NK-92 (cell line): ENCODE measurements around the gene PCNX4.

ENCODE experiments used
- DNase-seq: peaks from one replicate; lab custom pipeline; 2025; ENCODE audit not compliant: unreplicated experiment; lab: John Stamatoyannopoulos, UW

PCNX4 gene

GRCh38 chr14:60101786-60102185 is 10.1 kb downstream of the PCNX4 start:
- DNase-seq: no peak

DNA sequence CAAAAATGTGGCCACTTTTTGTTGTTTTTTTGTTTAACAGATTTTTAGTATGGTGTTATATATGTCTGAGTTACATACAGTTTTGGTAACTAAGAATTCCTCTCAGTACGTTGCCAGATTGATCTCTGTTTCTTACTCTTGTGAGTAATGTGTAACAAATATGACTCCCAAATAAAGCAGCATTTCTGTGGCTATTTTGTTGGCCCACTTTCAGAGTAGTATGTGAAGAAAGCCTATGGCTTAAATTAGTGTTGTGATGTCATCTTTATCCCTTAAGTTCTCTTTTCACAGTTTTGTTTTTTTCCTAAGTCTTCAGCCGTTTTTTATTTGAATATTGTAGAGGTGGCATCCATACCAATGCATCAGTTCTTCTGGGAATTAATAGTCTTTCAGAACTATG is 10.7 kb downstream of the PCNX4 start:
- DNase-seq: no peak

DNA sequence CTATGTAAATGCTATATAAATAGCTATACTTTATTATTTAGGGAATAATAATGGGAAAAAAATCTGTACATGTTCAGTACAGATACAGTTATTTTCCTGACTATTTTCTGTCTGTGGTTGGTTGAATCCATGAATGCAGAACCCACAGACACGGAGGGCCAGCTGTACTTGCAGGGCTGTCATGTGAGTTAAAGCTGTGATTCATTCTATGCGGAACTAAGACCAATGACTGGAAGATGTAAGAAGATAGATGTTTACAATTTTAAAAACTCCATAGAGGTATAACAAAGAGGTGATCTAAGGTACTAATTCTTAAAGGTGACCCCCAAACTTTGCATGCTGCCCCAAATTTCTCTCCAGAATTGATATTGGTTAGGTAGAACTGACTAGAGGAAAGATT is 14.6 kb downstream of the PCNX4 start:
- DNase-seq: no peak

- DNase-seq: no peak
These were observed 15.8 kb downstream of the PCNX4 start for GRCh38 chr14:60107477-60107876.

DNA sequence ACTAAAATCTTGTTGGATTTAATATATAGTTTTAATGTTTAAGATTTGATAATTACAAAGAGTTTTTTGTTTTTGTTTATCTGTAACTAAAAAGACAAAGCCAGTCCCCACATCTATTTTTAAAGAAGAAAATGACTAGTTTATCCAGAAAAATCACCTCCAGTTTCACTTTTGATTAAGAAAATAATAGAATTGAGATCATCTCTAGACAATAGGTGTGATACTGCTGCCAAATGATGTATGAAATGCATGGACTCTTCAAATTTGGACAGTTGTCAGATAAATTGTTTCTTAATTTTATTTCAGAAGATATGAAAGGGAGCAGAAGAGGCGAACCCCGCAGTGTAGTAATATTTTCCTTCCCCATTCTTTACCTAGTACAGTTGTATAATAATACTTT is 20.0 kb downstream of the PCNX4 start:
- DNase-seq: no peak

- DNase-seq: no peak
These were observed 23.2 kb downstream of the PCNX4 start for GRCh38 chr14:60114881-60115280.

DNA sequence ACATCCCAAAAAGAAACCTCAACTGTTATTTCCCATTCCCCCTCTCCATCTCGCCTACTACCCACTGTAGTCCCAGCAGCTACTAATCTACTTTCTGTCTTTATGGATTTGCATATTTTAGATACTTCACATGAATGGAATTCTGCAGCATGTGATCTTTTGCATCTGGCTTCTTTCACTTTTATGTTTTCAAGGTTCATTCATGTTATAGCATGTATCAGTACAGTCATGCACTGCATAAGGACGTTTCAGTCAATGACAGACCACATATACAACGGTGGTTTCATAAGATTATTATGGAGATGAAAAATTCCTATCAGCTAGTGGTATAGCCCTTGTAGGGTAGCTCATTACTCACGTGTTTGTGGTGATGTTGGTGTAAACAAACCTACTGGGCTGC is 24.5 kb downstream of the PCNX4 start:
- no peak for DNase-seq

DNA sequence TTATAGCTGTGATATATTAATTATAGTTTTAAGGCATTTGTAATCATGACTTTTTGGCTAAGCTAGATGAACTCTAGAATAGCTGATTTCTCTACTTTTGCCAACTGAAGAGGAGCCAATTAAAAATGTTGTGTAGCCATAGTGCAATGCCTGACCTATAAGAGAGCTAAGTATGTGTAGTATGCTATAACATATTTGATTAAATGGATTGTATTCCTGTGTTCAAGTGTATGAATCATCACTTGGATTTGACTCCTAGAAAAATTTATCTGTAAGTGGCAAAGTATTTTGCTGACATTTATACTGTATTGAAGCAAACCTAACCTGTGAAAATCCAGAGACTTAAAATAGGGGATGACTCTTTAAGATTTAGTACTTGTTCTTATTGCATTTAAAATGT is 34.2 kb downstream of the PCNX4 start:
- DNase-seq: no peak

DNA sequence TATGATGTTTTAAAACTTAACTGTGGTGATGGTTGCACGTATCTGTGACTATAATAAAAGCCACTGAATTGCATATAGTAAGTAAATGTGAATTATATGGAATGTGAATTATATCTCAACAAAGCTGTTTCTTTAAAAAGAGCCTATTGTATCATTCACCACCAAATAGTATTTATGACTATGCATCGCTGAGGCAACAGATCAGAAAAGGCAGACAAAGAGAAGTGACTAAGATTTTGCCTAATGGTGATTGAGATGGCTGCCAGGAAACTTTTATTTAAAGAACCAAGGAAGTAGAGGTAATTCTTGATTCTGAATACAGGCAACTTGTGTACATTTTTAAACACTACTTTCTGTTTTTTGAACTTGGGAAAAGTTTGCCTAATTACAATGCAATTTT is 41.8 kb downstream of the PCNX4 start:
- DNase-seq: no peak

DNA sequence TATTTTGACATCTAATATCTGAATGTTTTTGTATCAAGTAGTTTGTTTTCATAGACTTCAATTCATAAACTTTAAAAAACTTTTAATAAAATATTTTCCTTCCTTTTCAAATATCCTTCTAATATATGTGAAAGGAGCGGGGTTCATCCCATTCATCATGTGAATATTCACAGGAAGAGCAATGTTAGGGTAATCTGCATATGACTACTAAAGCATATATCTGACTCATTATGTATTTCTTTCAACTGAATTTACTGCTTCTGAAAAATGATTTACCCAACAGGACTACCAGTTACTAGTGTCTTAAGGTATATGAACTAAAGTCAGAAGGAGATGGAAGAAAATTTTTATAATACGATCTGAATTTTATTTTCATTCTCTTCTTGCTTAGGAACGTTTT is 43.0 kb downstream of the PCNX4 start:
- no peak for DNase-seq

- DNase-seq: no peak
These were observed 60.0 kb downstream of the PCNX4 start for GRCh38 chr14:60151715-60152114.

GRCh38 chr14:60153991-60154390 is 62.3 kb downstream of the PCNX4 start:
- DNase-seq: no peak

- DNase-seq: no peak
These were observed 62.9 kb downstream of the PCNX4 start for GRCh38 chr14:60154671-60155070.

DNA sequence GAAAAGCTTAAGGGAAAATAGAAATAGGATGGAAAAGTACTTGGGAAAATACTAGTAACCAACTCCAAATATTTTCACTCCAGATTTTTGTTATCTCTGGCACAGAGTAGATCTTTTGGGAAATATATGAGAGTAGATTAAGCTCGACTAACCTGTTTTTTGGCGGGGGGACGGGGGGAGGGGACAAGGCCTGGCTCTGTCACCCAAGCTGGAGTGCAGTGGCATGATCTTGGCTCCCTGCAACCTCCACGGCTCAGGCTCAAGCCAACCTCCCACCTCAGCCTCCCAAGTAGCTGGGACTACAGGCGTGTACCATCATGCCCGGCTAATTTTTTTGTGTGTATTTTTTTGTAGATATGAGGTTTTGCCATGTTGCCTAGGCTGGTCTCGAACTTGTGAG is 68.7 kb downstream of the PCNX4 start:
- no peak for DNase-seq

DNA sequence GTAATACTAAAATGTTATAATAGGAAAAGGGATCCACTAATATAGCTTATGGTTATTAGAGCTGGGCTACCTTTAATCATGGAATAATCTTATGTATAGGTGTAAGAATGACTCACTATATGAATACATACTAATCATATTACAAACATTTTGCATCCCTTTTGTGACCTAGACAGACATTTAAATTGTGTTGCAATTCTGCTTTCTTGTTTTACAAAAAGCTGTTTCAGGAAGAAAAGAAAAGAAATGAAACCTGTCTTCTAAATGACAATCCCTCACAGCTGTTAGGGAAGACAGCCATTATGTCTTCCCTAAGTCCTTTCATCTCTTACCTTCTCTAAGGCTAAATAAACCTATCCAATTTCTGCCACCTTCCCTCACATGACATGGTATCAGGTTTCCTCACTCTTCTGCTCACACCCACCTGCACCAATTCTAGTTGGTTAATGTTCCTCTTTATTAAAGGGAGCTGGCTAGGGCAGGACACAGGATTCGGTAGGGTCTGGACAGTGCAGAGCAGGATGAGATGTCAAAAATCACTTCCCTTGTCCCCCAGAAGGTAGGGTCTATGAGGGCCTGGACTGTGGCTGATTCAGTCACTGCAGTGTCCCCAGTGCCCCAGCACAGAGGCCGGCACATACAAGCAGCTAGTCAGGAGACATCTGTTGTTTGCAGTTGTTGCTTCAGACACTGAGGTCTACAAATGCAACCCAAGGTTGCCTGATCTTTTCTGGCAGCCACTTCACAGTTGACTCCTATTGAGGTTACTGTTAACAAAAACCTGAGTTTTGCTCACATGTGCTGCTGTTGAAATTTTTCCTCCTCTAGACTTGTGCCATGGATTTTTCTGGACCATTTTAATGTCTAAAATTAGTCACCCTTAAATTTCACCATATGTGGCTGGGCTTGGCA is 69.7 kb downstream of the PCNX4 start:
- no peak for DNase-seq

GRCh38 chr14:60163693-60164092 is 72.0 kb downstream of the PCNX4 start:
- no peak for DNase-seq

DNA sequence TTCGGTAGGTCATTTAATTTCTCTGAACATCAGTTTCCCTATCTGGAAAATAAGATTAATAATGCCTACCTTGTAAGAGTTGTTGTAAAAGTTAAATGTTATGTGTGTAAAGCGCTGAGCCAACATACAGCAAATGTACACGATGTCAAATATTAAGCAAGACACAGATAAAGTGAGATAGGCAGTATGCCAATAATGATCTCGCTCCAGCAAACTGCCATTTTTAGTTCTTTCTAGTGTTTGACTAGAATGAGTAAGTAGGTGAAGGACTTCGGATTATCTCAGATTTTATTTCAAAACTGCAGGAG is 72.6 kb downstream of the PCNX4 start:
- no peak for DNase-seq

GRCh38 chr14:60164712-60165546 is 73.2 kb downstream of the PCNX4 start, which contains the start of gene DHRS7:
Gene DHRS7, minus strand, starts transcription at chr14:60165398. Its CDS starts 89 bp downstream, at chr14:60165309.
- no peak for DNase-seq

DNA sequence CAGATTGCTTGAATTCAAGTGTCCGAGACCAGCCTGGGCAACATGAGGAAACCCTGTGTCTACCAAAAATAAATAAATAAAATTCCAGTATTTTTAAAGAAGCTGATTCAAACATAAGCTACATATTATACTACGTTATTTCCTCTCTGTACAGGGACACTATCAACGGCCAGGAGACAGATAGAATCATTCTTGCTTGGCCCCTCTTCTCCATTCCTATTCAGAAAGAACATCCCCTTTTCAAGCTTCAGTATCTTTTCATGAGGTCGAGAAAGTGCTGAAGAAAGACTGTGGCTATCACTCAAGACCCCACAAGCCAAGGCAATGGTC is 73.8 kb downstream of the PCNX4 start:
- no peak for DNase-seq

DNA sequence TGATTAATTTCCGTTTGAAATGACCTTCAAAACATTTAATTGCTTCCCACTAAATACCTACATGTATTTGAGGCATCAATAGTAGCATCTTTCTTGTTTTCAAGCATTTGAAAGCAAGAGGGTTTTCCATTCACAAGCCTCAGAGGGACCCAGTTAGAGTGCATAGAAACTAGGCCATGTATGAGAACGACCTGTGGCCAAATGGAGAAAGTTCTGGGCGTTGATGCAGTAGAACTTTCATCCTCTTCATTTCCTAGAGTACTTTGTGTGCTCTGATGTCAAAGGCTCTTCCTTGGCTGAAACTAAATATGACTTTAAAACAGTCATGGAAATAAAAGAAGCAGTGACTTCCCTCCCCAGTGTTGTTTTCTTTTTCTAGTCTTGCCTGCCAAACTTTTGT is 74.4 kb downstream of the PCNX4 start:
- no peak for DNase-seq

DNA sequence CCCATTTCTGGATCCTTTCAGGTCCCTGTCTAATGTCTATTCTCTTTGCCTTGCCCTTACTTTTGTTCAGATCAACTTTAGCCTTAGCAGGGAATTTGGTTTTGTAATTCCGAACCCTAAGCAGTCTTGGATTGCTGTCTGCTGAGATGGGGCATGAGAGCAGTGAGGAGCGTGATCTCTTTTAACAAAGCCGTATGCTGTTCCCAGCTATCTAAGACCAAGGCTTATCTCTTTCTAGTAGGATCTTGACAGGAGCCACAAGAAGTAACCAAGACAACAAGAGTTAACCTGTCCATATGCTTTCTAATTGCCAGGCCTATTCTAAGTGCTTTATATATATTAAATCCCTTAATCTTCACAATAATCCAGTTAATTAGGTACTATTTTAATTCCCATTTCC is 78.0 kb downstream of the PCNX4 start:
- no peak for DNase-seq

- no peak for DNase-seq
These were observed 79.2 kb downstream of the PCNX4 start for GRCh38 chr14:60170948-60171347.
